GM21423 (cell line): ENCODE measurements around the gene HTR4.

Experiments used
- ATAC-seq: cut with Tn5 transposase; IDR thresholded peaks from one replicate; pipeline ENCODE4 v1.9.1; 2021; ENCODE audit warnings: mild to moderate bottlenecking, moderate library complexity; ENCODE audit not compliant: unreplicated experiment

HTR4 gene

DNA sequence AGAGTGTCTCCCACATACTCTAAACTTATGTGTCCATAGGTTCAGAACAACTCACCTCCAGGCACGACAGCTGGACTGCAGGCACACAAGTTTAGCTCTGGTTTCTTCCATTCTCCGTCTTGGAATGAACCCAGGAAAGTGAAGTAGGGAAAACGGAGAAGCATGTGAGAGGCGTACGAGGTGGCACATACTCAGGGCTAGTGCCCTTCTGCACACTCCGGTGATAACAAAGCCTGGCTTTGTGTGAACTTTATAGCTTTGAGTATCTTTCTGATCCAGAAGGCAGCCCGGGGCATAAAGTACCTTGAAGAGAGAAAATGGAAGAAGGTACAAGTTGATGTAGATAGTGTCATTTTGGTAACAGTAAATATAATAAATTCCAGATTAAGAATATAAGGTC is 11.1 kb upstream of the HTR4 start:
- ATAC-seq: no peak

DNA sequence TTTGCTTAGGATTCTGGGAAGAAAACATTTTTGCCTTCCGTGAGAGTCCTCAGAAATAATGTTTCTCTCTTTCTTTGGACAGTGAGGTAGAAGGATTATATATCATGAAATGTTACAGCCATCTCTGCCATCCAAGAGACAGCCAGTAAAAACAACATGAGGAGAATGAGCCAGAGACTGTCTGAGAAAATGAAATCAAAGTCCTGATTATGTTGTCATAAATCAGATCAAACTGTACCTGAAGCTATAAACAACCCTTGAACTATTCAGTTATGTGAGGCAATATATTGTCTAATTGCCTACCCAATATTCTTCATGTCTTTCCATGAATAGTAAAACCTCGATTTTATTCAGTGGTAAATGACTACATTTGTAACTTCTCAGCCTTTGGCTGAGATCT is 9.2 kb upstream of the HTR4 start:
- no peak for ATAC-seq

- ATAC-seq: no peak
These were observed 6.0 kb upstream of the HTR4 start for GRCh38 chr5:148660346-148660660.

GRCh38 chr5:148659641-148660345 is 5.5 kb upstream of the HTR4 start:
- no peak for ATAC-seq

DNA sequence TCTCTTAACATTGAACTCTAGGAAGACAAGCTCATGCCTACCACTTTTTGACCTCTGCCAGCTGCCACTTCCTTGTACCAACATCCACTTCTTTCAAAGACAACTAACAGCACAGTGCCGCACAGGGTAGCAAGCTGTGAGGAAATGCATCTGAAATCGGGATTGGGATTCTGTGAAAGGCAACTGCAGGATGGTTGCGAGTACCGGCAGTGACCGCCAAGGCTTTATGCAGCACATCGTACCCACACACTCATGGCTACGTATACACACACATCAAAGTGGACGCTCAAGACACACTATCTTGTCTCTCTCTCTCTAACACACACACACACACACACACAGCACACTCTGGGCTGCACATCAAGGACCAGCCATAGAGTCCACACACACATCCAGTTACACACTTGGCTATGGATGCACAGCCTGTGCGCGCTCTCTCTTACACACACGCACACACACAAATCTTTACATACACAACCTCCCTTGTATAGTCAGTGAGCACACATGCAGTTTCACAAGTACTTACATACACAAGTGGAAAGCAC is 964 bp downstream of the HTR4 start:
- ATAC-seq: no peak

GRCh38 chr5:148651528-148651927 is 2.8 kb downstream of the HTR4 start:
- ATAC-seq: no peak

GRCh38 chr5:148645527-148645926 is 8.8 kb downstream of the HTR4 start:
- ATAC-seq: no peak

GRCh38 chr5:148641735-148642134 is 12.6 kb downstream of the HTR4 start:
- no peak for ATAC-seq

- no peak for ATAC-seq
These were observed 13.9 kb downstream of the HTR4 start for GRCh38 chr5:148640471-148640870.

GRCh38 chr5:148639081-148639480 is 15.2 kb downstream of the HTR4 start:
- no peak for ATAC-seq

DNA sequence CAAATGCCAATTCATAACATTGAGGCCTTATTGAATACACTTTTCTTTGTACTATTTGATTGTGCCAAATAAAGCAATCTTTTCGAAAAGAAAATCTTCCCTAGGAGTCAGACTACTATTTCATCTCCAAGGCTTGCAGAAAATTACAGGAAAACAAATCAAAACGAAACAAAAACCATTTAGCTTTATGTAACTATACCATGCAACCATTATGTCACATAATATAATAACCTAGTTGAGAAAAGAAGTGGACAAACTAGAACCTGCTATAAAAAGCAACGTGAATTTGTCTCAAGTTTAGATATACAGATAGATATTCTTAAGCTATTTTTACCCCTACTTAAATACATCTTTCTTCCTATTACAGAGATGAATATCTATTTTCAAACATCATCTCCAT is 18.0 kb downstream of the HTR4 start:
- ATAC-seq: no peak

DNA sequence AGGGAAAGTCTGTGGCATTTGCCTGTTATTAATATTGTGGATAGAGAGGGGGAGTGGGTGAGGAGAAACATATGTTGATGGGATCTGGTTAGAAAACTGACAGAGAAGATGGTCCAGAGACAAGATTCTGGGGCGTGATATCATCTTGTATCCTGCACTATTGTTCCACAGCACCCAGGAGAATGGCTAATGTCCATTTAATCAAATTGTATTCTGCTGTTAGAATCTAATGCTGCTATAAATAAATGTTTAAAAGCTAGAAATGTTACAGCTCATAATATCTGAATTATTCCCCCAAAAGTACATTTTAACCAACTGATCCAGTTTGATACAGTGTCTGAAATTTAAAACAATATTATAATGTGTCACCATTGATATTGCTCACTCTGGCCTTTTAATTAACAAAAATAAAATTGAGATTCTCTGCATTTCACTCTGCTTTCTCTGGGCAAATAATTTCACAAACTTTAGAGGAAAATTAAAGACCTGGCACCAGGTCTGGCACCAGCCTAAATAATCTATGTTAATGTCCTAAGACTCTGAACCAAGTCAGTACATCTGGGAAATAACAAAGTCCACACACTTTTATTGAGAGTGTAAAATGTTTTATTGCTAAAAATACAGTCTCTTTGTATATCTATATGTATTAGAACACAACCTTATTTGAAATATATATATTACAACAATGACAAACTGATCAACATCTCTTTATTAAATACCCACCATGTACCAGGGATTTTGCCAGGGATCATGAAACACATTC is 18.8 kb downstream of the HTR4 start:
- ATAC-seq: no peak

DNA sequence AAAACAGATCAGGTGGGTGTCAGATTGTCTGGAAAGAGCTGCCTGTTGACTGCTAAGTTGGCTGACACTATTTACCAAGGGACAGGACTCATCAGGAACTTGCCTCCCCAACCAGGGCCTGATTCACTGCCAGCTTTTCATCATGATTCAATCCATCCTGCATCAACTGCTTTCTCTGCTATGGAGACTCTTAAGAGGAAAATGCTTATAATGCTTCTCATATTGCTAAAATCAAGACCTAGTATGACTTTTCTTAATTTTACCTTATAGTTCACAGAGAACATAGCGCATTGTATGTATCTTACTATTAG is 21.3 kb downstream of the HTR4 start:
- ATAC-seq: no peak

- no peak for ATAC-seq
These were observed 21.9 kb downstream of the HTR4 start for GRCh38 chr5:148632255-148633066.

GRCh38 chr5:148626986-148627385 is 27.3 kb downstream of the HTR4 start:
- ATAC-seq: no peak

DNA sequence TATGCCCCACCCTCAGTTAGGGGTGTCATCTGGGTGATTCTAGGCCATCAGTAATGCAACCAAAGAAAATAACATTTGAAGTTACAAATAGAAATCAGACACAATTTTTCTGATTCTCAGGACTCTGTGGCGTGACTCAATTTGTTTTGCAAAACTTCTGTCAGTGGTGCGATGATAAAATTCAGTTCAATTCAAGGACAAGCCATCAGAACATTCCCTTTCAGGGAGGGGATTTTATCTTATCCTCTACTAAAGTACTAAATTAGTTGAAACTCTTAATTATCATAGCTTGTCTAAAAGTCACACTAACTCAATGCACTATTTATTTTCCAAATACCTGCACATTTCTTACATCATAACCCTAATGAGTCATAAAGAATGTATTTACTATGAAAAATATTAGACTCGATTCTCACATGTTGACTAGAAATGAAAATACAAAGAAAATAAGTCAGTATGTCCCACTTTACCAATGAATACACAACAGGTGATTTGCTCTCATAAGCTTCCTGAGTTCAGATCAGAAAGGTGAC is 28.2 kb downstream of the HTR4 start:
- no peak for ATAC-seq

- ATAC-seq: no peak
These were observed 29.1 kb downstream of the HTR4 start for GRCh38 chr5:148625250-148625649.

DNA sequence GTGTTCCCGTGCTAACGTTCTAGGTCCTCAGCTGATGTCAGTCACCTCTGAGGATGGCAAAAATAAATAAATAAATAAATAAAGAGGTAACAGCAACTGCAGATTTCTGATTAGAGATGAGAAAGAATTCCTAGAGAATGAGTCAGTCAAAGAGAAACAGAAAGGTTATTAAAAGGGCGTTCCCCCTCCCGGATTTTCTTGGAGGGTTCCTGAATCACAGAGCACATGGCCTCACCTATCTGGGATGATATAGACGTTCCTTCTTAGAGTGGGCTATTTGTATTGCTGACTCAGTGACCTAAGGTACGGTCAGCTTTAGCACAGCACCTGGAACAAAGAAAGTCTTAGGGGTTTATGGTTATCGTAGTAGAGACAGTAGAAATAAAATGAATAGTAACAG is 30.6 kb downstream of the HTR4 start:
- no peak for ATAC-seq

DNA sequence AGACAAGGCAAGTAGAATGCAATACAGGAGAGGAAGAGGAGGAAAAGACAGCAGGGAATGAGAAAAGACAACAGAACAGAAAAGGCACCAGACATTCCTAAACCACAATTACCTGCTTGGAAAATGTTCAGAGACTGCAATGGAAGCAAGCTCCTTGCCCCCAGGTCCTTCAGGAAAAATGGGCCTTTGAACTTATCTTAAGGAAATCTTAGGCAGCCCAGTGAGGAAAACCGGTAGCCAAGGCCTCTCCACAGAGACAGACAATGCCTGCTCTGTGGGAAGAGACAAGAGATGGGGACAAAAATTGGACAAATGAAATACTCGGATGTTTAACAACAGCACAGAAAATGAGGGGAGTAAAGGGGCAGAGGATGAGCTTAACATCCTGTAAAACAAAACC is 31.2 kb downstream of the HTR4 start:
- ATAC-seq: no peak

DNA sequence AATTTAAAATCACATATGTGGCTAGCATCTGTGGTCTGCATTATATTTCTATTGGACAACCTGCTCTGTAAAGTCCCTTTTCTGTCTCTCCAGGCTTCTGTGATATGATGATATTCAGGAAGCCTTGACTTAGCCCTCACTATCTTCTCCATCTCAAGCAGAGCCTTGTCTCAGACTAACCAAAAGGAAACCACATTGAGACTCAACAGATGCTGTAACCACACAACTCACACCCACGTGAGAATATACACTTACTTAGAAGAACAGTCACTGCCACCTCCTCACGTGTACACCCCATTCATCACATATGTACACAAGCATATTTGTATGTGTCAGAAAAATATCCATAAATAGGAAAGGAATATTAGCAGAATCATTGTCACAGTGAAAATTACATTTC is 33.6 kb downstream of the HTR4 start:
- peak; percentile 79 for ATAC-seq

GRCh38 chr5:148620091-148620490 is 34.2 kb downstream of the HTR4 start:
- no peak for ATAC-seq

DNA sequence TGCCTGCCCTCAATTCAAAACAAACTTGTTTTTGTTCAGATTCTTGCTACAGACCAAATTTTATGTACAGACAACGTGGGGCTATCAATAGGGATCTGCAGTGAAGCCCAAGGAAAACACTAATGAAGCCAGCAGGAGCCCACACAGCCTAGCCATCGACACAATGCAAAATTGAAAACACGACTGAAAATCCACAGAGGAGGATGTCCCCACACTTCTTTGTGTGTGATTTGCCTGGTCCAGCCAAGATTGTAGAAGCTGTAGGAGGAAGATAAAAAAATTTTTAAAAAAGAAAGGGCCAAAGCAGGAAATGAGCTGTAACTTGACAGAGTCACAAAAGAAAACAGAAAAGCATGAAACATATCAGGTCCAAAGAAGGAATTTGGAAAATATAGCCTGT is 34.8 kb downstream of the HTR4 start:
- no peak for ATAC-seq
